GM18511 (cell line): ENCODE results near the gene MGMT.

Experiments
- ATAC-seq: cut with Tn5 transposase; IDR thresholded peaks from one replicate; pipeline ENCODE4 v1.9.1; 2021; ENCODE audit warnings: mild to moderate bottlenecking, moderate library complexity; ENCODE audit not compliant: unreplicated experiment

Gene MGMT

DNA sequence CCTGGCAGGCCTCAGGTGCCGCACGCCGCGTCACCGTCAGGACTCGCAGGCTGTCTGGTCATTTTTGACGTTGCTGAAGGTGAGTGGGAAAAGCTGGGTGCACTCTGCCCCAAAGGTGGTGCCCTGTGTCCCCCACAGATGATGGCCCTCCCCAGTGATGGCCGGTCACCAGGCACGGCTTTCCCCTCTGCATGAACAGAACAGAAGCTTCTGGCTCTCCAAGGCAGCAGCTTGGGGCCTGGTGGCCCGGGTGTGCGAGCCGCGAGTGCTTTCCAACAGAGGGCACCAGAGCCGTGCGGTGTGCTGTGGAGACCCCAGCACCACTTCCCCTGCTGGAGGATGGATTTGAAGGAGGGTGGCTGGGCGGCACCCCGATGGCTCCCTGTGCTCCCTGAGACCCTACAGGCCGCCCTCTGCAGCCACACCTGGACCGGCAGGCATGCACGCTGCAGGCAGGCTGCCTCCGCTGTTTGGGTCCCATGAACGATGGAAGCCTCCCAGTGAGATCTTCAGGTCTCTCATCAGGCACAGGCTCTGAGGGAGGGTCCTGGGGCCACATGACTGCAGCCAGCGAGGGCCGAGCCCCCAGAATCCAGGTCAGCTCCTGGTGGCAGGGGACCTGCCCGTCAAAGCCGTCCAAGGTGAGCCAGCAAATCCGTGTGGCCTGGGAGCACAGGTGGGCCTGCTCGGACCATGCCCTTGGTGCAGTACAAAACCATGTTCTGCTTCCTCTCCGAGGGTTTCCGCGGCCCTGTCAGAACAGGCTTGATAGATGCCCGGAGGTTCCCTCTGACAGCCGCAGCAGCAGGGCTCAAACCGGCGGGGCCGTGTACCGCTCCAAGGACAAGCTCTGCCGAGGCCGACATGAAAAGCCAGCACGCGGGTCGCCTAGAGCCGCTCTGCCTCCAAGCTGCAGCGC is 301.7 kb downstream of the MGMT start:
- ATAC-seq: no peak

DNA sequence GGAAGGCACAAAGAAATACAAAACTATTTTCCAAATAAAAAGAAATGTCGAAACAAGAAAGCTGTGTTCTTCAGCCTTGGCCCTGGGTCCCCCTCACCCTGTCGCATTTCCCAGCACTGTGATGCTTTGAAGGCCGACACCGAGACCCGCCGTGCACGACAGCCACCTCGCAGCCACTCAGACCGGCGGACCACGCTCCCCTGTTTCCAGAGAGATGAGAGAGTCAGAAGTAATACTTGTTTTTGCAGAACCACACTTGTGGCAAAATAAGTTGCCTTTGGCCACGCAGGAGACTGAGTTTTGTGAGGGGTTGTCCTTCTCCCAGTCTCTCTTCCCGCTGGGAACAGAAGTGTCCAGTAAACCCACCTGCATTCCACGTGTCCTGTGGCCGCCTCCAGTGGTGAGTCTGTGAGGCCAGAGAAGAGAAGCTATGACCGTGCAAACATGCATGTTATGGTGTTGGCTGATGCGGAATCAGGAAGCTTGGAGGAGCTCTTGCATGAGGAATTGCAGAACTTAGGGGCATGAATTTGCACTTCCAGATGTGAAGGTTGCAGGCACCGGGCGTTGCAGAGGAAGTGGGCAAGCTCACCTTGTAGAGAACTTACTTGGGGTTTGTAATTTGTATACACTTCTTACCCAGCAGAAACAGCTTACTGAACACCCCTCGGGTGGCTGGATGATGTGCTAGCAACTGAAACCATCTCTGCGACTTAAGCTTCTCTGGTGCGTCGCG is 302.5 kb downstream of the MGMT start:
- no peak for ATAC-seq

DNA sequence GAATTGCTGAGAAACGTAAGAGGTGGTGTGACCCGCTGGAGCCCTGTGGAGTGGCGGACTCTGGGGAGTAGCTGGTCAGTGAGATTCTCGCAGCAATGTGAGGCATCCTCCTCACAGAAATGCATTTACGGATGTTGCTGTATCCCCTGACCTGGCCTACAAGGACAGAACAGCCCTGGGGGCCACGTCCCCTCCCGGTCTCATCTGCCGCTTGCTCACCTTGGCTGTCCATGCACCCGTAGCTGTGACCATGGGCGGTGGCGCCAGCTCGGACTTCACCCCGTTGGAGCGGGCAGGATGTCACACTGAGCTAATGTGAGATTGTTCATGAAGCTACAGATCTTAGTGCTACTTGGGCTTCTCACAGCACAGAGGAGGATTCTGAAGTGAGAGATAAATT is 303.2 kb downstream of the MGMT start:
- ATAC-seq: no peak

DNA sequence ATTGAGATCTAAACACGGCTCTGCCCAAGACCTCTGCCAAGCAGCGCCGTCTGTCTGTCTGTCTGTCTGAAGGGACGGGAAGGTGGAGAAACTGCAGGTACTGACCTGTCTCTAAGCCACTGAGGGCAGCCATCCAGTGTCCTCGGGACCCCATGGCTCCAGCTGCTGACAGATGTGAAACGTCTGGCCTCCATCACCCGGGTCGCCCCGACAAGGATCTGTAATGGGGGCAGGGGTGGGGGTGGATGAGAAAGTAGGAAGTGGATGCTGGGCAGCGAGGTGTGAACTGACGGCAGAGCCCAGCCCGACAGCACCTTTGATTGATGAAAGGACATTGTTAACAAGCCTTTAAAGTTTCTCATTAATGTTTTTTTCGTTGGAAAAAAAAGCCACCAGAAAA is 304.0 kb downstream of the MGMT start:
- no peak for ATAC-seq

DNA sequence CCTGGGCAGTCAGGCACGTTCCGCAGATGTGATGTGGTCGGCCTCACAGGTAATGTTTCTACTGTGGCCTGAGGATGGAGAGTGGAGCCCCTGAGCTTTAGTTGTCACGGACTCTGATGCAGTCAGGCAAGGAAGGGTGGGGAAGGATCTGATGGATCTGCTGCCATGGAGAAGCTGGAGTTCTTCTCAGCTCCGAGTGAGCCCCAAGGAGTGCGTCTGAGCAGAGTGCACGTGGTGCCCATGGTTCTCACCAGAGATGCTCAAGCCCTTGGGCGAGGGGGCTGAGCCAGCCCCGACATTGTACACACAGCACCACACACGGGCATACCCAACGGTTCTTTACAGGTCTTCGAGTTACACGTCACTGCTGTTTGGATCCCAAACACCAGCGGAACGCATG is 304.5 kb downstream of the MGMT start:
- no peak for ATAC-seq

DNA sequence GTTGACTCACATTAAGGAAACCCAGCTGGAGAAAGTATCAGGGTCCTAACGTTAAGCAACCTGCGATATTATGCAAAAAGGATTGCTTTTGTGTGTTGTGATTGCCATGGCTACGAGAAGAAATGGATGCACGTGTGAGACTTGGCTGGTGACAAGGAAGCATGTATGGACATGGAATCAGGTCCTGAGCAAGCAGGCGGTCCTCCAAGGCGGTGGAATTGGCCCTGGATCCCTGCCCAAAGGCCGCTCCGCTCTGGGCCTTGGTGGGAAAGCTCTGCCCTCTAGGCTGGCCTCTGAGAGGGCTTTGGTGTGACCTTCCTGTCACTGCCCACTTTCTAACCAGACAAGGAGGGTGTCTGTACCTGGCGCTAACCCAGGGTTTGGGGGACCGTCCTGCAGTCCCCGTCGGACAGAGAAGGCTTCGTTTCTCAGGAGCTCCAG is 305.0 kb downstream of the MGMT start:
- no peak for ATAC-seq

DNA sequence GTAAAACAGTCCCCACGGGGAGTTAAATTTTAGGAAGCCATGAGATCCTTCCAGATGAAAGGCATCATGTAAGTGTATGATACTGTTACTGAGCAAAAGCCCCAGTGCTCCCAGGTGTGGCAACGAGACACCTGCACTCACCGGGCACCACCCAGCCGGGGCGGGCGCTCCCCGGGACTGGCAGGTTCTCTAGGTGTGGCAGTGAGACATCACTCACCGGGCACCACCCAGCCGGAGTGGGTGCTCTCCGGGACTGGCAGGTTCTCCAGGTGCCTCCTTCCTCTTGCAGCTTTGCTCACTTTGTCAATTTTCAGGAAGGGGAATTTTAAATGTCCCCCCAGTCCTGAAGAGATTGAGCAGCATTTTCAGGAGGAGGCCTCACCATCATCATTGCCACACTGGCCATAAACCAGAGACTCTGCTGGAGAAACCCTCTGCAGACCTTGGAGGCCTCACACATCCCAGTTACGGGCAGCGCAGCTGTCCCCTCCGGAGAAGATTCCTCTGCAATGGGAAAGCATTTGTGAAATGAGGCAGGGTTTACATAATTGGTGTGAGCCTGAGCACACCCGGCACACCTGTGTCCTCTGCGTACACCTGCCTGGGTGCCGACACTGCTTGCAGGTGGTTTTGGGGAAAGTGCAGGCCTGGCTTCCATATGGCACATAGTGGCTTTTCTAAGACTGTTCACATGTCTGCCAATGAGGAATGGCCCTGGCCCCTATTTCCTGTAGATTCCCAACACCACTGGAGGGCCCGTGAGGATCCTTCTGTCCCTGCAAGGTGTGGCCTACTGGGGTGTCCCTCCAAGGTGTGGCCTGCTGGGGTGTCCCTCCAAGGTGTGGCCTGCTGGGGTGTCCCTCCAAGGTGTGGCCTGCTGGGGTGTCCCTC is 305.7 kb downstream of the MGMT start:
- no peak for ATAC-seq

DNA sequence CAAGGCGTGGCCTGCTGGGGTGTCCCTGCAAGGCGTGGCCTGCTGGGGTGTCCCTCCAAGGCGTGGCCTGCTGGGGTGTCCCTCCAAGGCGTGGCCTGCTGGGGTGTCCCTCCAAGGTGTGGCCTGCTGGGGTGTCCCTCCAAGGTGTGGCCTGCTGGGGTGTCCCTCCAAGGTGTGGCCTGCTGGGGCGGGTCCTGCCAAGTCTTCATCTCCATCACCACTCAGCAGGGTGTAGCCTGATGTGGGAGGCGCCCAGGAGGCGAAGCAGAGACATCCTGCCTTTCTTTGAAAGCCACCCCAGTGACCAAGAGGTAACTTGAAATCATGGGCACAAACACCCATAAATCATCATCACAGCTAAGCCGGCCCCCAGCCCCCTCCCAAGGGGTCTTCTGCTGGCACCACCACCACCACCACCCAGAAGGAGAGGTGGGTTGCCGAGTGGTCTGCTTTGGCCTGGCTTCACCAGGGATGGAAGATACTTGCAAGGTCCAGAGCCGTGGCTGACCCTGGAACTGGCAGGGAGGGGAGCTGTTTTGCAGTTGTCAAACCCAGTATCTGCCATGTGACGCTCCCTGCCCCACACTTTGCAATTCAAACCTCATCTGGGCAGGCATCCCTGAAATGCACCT is 306.4 kb downstream of the MGMT start:
- ATAC-seq: no peak

DNA sequence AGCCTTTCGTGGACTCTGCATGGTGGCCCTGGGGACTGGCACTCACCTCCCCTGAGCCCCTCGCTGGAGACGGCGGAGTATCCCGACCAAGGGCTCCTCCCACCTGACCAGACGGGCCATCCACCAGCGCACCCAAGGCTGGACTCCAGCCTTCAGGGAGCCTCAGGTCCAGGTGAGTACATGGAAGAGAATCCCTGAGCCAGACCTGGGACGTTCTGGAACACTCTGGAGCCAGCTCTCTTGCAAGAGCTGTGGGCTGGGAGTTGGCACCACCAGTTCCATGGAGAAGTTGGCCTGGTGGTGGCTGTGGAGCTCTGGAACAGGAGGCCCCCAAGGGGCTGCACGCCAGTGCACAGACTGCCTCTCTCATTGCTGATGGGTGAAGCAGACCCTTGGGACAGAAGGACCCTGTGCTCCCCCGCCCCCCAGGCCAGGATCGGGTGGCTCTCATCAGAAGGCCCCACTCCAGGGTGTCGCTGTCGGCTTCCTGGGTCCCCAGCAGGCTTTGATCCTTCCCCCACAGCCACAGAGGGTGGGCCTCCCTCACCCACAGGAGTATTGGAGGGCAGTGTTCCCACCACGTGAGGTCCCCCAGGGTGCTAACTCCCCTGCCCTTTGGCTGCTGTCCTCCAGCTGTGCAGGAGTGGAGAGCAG is 307.2 kb downstream of the MGMT start:
- ATAC-seq: no peak

DNA sequence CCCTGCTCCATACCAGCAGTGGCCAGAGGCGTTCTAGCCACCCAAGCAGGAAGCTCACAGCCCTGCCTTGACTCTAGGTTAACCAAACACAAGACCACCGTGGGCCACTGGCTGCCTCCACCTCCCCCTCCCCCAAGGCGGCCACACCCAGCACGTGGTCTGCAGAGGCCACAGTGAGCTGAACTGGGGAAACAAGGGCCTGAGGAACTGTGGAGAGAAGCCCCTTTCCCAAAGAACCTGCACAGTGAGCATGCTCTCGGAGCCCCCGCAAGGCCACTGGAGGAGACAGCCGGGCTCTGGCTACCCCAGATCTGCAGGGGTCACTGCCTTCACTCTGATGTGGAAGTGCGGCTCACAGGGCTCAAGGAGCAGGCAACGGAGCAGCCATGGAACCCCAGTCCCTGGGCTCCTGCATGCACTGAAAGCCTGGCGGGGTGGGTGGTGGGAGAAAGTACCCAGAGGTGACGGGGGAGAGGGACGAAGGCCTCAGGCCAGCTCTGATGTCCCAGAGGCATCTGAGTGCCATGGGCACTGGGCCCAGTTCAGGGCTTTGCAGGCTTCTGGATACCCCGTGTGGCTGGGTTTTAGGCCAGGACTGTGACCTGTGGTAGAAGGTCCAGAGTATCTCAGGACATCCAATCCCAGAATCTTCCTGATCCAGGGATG is 307.8 kb downstream of the MGMT start:
- no peak for ATAC-seq

DNA sequence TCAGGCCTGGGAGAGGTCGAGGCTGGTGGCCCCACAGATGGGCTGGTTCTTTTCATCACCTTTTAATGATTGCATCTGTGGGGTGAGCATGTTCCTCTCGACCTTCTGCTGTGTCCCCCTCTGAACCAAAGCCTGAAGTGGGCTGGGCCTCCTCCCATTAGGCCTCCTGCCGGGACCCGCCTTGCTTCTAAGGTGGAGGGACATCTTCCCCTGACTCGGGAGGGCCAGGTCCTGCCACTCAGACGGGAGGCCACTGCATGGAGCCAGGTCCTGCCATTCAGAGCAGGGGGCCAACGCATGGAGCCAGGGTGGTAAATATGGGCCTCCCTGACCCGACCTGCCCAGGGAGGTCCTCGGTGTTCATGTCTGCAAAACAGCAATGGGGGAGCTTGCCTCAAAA is 308.6 kb downstream of the MGMT start:
- no peak for ATAC-seq

DNA sequence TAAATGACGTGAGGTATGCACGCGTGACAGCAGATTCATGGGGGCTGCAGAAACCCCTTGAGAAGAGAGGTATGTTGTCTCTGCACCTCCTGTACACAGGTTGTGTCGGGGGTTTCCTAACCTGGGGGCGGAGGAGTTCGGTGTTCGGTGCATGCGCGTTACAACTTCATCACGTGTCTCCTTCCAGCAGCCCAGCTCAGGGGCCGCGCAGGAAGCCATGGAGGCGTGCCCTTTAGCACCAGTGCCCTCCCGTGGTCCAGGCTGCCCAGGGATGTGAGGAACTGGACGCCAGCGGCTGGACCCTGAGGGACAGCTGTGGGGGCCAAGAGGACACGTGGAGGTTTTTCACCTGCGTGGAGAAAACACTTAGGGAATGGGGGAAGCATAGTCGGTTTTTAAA is 310.6 kb downstream of the MGMT start:
- no peak for ATAC-seq

DNA sequence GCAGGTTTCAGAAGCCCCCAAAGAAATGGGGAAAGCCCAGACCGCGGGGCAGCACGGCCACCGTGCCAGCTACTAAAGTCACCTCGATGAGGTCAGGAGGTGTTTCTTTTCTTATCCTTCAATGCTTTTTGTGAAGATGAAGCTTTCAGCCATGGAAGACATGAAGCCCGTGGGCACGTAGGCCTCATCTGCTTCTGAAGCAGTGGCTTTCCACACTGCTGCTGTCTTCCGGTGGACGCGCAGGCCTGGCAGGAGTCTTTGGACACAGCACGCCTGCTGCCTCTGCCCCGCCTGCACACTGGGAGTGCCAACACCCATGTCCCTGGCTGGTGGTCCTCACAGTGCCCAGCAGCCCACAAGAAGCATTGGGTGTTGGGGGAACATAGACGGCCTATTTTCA is 311.5 kb downstream of the MGMT start:
- no peak for ATAC-seq

DNA sequence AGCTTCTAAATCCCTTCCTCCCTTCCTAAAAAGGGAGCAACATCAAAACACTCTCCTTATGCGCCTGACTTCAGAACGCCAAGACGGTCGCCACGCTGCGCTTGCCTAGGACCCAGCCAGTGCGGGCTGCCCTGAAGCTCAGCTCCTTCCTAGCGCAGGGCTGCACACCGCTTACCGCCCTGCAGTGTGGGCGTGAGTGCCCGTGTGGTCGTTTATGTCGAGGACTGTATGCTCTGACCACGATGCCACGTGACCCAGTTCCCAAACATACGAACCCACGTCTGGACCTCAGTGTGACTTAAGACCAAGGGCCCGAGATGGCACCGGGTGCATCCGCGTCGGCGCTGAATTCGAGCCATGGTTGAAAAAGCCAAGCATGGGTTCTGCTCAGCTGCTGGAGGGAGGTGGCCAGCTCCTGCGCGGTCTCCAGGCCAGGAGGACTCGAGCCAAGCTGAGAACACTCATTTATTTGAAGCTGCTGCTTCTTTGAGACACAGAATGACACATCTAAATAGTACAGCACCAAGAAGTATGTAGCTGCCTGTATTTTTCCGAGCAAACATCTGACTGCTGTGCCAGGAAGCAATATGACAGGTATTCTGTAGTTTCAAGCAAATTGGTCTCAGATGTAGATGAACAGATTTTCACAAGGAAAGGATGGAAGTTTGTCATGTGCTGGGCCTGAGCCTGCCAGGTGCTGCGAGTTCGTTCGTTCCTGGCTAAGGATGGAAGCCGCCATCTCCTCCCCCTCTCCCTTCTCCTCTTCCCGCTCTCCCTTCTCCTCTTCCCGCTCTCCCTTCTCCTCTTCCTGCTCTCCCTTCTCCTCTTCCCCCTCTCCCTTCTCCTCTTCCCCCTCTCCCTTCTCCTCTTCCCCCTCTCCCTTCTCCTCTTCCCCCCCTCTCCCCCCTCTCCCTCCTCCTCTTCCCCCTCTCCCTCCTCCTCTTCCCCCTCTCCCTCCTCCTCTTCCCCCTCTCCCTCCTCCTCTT is 312.4 kb downstream of the MGMT start:
- ATAC-seq: no peak

DNA sequence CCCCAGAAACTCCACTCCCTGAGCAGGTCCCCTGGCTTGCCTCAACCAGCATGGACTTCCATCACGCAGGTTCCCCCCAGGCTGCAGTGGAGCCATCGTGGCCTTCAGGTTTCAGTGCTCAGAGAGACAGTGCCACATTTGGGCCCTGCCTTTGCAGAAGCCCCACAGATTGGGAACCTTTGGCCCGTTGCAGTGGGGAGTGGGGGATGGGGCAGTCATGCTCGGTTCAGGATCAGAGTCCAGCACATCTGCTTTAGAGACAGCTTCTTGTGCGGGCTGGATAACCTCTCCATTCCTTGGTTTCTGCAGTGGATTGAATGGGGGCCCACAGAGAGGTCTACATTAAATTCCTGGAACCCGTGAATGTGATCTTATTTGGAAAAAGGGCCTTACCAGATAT is 313.2 kb downstream of the MGMT start:
- ATAC-seq: no peak

DNA sequence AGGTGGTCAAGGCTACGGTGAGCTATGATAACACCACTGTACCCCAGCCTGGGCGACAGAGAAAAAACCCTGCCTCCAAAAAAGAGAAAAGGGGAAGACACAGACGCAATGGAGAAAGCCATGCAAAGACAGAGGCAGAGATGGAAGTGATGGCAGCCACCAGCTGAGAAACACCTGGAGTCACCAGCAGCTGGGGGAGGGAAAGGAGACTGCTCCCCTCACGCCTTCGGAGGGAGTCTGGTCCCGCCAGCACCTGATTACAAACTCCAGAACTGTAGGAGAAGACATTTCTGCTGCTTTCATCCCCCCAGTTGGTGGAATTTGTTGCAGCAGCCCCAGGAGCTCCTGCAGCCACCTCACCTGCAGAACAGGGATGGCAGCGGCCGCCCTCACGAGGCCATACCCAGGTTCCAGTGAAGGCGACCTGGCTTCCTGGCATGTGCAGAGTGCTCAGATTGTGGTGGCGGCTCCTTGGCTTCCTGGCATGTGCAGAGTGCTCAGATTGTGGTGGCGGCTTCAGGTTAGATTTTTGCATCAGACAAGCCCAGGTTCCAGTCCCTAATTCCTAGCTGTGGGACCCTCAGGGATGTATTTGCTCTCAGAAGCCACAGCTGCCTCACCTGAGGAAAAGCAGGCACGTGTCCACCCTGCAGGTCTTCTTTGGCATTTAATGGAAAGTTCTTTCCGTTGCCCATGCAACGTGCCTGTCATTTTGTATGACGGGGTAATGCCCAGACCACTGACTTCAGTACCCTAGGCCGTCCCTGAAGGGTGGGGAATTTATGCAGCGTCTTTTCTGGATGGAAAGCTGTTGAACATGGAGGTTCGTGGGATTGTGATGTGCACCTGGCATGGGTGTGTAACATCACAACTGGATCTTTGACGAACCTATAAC is 314.1 kb downstream of the MGMT start:
- ATAC-seq: no peak

DNA sequence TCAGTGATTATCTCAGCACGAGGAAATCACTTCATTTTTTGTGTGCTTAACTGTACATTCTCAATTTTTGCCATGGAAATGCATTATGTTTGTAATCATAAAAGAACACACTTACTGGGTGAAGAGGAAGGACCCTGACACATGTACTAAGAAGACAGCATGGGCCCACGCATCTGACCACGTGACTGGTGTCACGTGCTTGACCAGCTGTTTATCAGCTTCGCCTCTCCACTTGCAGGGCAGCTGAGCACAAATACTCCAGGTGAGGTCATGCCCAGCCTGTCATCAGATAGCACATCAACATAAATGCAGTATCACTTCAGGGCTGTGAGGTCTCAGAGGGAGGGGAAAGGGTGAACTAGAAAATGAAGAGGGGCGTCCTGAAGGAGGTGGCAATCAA is 317.2 kb downstream of the MGMT start:
- no peak for ATAC-seq

DNA sequence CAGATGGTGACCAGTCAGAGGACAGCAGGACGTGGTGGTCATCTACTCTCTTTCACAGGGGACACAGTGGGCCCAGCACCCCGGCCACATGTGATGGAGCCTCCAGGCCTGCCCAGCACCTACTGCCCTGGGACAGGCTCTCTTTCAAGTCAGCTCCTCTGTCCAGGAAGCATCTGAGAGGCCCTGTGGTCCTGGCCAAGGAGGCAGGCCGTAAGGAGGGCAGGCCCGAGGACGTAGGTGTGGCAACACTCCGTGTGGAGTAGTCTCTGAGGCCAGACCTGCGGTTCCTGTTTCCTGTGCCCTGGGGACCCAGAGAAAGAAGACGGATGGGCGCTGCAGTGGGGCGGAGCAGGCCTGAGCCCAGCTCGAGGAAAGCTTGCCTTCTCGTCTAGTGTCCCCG is 317.9 kb downstream of the MGMT start:
- ATAC-seq: no peak
